GM23248 (cell line): ENCODE measurements around the gene GADD45B.

ENCODE experiments used
- EZH2 ChIP-seq: fragments of 200-600 bp; sonication (generic); IDR thresholded peaks from 2 replicates; pipeline ENCODE4 v1.6.1; 2018; ENCODE audit warnings: antibody characterized with exemption, mild to moderate bottlenecking; ENCODE audit not compliant: insufficient read depth, poor library complexity, severe bottlenecking
- EZH2phosphoT487 ChIP-seq: fragments of 200-600 bp; sonication (generic); IDR thresholded peaks from 2 replicates; pipeline ENCODE4 v1.6.1; 2018; ENCODE audit warnings: antibody characterized with exemption, moderate library complexity, mild to moderate bottlenecking, low read depth; ENCODE audit not compliant: insufficient read depth

DNA sequence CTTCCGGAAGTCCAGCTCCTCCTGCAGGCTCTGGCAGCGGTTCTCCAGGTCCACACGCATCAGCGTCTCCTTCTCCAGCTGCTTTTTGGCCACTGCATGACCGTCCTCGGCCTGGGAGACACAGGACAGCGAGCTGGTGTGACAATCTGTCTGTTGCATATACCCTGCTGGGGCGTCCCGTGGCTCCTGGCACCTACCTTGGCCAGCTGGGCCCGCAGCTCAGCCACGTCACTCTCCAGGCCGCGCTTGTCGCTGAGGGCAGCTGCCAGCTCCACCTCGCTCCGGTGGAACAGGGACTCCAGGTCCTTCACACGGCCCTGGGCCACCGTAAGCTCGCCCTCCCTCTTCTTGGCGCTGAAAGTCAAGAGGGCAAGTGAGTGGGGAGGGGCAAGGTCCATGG is 37.7 kb upstream of the GADD45B start:
- no peak for TF ChIP-seq EZH2
- TF ChIP-seq EZH2phosphoT487 = no peak
